DMS53 treated with DMSO at 0.1 percent for 48 hours (cell line): ENCODE data around the gene RBM47.
"Not testable (repeated sequence)": the region's sequence is repeated elsewhere in the genome, so short reads cannot be mapped to it uniquely, and the experiment has no call there.

Experiments used
- DNase-seq: peaks from one replicate; lab custom pipeline; 2025; ENCODE audit not compliant: unreplicated experiment; lab: John Stamatoyannopoulos, UW

Gene RBM47

DNA sequence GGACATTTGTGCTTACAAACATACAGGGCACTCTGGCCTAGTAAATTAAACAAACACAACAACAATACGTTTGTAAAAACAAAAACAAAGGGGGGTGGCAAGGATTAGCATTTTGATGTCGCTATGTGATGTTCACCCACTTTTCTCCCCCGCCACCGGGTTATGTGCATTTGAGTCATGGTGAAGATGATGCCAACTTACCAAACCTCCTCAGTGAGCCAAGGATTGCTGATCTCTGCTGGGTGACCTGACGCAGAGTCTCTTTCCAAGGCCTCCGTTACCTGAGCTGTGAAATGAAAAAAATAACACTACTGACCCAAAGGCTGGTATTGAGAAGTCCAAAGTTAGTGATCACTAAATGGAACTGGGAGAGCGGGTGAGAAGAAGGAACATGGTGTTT is 85.4 kb downstream of the RBM47 start:
- no peak for DNase-seq

GRCh38 chr4:40540800-40541199 is 88.9 kb downstream of the RBM47 start:
- no peak for DNase-seq

DNA sequence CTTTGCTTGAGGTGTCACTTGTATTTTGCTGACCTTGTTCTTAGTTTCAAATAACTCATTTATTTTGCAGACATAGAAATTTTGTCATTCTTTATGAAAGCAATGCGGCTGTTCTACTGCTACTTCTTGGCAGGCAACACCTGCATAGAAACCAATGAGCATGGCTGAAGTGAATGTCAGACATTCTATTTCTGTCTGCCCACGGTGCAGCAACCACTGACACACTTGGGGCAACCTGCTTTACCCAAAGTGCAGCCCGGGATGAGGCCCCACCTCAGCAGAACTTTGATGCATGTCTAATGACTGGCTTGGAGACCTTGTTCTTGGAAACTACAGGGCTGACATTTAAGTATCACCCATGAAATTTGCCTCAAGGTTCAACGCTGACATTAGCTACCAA is 93.6 kb downstream of the RBM47 start:
- no peak for DNase-seq

DNA sequence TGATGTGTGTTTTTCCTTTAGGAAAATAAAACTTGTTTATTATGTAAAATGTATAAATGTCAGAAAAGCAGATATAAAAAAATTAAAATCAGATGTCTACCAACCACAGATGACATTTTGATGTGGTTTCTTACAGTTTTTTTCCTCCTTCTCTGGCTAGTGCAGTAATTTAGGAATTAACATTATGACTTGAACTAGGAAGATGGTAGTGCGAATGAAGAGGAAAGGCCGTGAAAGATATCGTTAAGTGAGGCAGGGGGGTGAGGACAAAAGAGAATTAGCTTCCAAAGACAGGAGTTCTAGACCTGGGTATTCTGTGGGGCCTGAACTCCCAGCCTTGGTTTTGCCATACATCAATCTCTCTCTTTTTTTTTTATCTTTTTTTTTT is 98.0 kb downstream of the RBM47 start:
- DNase-seq: no peak

GRCh38 chr4:40530961-40531635 is 98.6 kb downstream of the RBM47 start:
- no peak for DNase-seq

GRCh38 chr4:40526741-40527140 is 102.9 kb downstream of the RBM47 start:
- DNase-seq: no peak

DNA sequence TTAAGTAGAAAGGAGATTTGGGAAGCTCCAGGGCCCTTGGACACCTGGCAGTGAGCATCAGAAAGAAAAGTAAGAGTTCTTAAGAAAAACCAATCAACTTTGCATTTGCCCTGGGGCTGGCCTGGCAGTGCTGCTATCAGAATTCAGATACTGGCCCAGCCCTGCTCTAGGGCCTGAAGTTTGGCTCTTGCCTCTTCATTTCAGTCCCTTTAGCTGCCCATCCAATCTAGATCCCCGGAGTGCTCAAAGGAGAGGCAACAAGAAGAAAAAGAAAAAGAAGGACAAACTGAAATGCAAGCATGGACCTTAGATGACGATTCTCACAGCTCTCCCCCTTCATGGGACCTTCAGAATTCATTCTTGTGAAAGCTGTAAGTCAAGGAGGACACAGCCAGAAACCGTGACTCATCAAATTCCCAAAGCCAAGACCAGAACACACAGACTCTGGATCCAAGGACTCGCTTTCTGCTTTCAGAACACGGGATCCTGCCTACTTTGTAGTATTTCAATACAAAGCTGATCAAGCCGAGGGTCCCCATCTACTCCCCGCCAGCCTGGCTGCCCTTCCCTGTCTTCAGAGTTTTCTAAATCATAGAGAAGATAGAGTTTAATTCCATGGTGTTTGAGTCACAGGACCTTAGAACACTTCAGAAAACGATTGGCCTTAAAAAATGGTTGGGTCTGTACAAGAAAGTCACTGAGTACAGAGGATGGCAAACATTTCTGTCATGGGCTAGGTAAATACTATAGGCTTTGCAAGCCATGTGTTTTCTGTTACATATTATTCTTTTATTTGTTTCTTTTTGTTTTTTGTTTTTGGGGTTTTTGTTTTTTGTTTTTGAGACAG is 103.7 kb downstream of the RBM47 start:
- no peak for DNase-seq

GRCh38 chr4:40524366-40525041 is 105.2 kb downstream of the RBM47 start:
- DNase-seq: no peak

DNA sequence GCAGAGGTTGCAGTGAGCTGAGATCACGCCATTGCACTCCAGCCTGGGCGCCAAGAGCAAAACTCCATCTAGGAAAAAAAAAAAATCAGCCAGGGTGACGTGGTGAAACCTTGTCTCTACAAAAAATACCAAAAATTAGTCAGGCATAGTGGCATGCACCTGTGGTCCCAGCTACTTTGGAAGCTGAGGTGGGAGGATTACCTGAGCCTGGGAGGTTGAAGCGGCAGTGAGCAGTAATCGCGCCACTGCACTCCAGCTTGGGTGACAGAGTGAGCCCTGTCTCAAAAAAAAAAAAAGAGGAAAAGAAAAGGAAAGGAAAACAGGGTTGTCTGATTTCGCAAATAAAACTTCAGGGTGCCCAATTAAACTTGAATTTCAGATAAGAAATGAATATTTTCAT is 106.1 kb downstream of the RBM47 start:
- no peak for DNase-seq

DNA sequence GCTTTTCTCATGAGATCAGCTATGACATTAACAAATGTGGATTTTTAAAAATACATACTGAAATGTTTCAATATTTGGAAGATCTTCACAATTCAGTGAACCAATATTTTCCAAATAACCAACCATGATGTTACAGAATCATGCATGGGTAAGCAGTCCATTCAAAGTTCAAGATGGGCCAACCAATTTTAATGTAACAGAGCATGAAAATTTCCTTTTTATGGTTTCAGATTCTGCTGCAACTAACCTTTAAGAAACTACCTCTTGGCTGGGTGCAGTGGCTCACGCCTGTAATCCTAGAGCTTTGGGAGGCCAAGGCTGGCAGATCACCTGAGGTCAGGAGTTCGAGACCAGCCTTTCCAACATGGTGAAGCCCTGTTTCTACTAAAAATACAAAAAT is 107.7 kb downstream of the RBM47 start:
- DNase-seq: no peak

- no peak for DNase-seq
These were observed 109.1 kb downstream of the RBM47 start for GRCh38 chr4:40520533-40520932.

DNA sequence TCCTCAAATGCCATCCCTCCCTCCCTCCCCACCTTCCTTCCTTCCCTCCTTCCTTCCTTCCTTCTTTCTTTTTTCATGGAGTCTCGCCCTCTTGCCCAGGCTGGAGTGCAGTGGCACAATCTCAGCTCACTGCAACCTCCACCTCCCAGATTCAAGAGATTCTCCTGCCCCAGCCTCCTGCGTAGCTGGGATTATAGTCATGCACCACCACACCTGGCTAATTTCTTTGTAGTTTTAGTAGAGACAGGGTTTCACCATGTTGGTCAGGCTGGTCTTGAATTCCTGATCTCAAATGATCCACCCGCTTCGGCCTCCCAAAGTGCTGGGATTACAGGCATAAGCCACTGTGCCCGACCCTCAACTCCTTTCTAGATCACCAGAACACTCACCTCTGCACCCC is 112.6 kb downstream of the RBM47 start:
- not testable (repeated sequence) for DNase-seq

GRCh38 chr4:40516651-40517050 is 113.0 kb downstream of the RBM47 start:
- no peak for DNase-seq

- no peak for DNase-seq
These were observed 114.0 kb downstream of the RBM47 start for GRCh38 chr4:40515398-40516293.

- no peak for DNase-seq
These were observed 114.6 kb downstream of the RBM47 start for GRCh38 chr4:40515037-40515397.

DNA sequence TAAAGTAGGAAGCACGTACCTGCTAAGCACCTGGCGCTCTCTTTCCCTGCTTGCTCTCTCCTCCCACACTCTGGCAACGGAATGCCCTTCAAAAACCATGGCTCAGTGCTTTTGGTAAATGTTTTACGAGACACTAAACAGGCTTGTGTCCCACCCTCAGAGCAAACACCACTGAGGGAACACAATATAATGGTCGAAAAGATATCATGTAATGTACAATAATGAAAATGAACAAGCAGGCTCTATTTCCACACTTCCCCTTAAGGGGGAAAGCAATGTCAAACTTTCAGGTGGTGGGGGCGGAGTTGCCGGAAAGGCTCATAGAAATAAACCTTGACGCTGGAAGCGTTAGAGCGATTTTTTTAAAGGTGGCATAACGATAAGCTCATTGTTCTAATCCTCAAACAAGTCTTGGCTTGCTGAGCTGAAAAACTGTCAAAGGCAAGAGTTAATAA is 115.1 kb downstream of the RBM47 start:
- DNase-seq: peak; percentile 94

DNA sequence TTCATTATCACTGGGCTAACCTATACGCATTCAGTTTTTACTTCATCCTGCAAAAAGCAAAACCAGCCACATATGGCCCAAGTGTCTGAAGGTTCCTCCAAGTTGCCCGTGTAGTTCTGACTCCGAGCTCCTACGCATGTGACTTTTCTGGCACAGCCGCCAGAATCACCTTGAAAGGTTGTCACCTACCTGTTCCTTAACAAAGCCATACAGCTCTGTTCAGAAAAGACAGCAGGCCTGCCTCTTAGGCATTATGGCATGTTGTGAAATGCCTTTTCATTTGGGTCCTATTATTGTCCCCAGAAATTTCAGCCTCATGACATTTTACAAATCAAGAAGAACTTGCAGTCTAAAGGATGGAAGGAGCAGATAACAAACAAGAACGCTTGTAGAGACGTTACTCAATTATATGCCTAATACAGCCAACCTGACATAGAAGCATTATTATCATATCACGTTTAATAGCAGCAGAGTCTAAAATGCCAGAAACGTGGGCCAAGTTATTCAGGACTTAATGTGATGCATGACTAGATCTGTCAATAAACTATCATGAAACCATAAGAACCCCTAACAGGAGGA is 118.5 kb downstream of the RBM47 start:
- DNase-seq: no peak

- no peak for DNase-seq
These were observed 121.7 kb downstream of the RBM47 start for GRCh38 chr4:40507977-40508376.

- DNase-seq: no peak
These were observed 123.2 kb downstream of the RBM47 start for GRCh38 chr4:40506492-40506891.

DNA sequence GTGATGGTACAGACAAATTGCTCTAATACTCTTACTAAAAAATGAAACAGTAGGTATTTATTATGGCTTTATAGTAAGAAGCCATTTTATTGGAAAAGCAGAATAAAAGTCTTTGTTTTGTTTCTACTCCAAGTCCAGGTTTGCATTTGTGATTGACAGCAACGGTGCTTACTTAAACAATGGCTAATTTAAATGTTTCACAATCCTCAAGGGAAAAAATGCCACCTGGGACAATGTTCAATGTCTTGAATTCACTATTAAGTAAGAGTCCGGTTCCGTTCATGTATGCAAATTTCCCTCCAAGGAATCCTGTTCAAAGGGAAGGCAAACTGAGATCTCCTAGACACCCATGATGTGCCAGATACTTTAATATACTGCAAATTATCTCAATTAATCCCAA is 123.6 kb downstream of the RBM47 start:
- DNase-seq: no peak

- no peak for DNase-seq
These were observed 126.7 kb downstream of the RBM47 start for GRCh38 chr4:40502934-40503333.
